Fibroblast of lung (primary cell): ENCODE measurements around the gene ID2. TPM values are rescaled to one million over a fixed set of nuclear protein-coding genes. Genes with fewer than 3 reads are reported as not detected.

Source experiments
- DNase-seq, 2 donors: peaks; one replicate each; pipeline versions ENCODE4 v3.0.0 to v3.0.0-alpha.2; 2010; ENCODE audit warnings: low read depth in 2 of 2
- H2AFZ ChIP-seq: 2 replicates; pipeline ENCODE4 v1.5.1; 2012; ENCODE audit warnings: low read length, control low read depth, inconsistent platforms
- H3K27ac ChIP-seq: 2 replicates; pipeline ENCODE4 v1.5.1; 2011; ENCODE audit warnings: low read length, control low read depth; ENCODE audit not compliant: insufficient read depth
- H3K27me3 ChIP-seq: 2 replicates; pipeline ENCODE4 v1.5.1; 2011; ENCODE audit warnings: mild to moderate bottlenecking, low read length; ENCODE audit not compliant: control insufficient read depth, insufficient read depth
- H3K36me3 ChIP-seq: 2 replicates; pipeline ENCODE4 v1.5.1; 2011; ENCODE audit warnings: low read length; ENCODE audit not compliant: control insufficient read depth, insufficient read depth
- H3K4me1 ChIP-seq: 2 replicates; pipeline ENCODE4 v1.5.1; 2011; ENCODE audit warnings: low read length; ENCODE audit not compliant: control insufficient read depth, insufficient read depth; ENCODE audit errors: extremely low read depth
- H3K4me2 ChIP-seq: 2 replicates; pipeline ENCODE4 v1.5.1; 2011; ENCODE audit warnings: low read length, control low read depth; ENCODE audit not compliant: insufficient read depth; ENCODE audit errors: extremely low read depth
- H3K4me3 ChIP-seq, 4 experiments: fragments of 200-600 bp in 1 of 4; sonication (generic) in 1 of 4; replicated peaks in 1 of 4; 2 replicates each; pipeline ENCODE4 v1.5.1; 2011 to 2016; ENCODE audit warnings: low read length in 4 of 4, low read depth in 3 of 4, mild to moderate bottlenecking in 3 of 4, control low read depth in 2 of 4, inconsistent platforms in 1 of 4, mixed read lengths in 1 of 4; ENCODE audit not compliant: insufficient read depth in 1 of 4; ENCODE audit errors: control extremely low read depth in 1 of 4
- H3K79me2 ChIP-seq: 2 replicates; pipeline ENCODE4 v1.5.1; 2012; ENCODE audit warnings: mild to moderate bottlenecking, low read length, inconsistent platforms; ENCODE audit not compliant: control insufficient read depth, insufficient read depth
- H3K9ac ChIP-seq: 2 replicates; pipeline ENCODE4 v1.5.1; 2011; ENCODE audit warnings: mild to moderate bottlenecking, low read length, control low read depth; ENCODE audit not compliant: insufficient read depth
- H3K9me3 ChIP-seq: 2 replicates; pipeline ENCODE4 v1.5.1; 2012; ENCODE audit warnings: low read depth, low read length; ENCODE audit not compliant: control insufficient read depth, insufficient read depth
- H4K20me1 ChIP-seq: 2 replicates; pipeline ENCODE4 v1.5.1; 2011; ENCODE audit warnings: low read length; ENCODE audit not compliant: control insufficient read depth, insufficient read depth; ENCODE audit errors: extremely low read depth
- EZH2 ChIP-seq: IDR thresholded peaks from 2 replicates; pipeline ENCODE4 v1.5.1; 2012; ENCODE audit warnings: low read length, control low read depth, mild to moderate bottlenecking; ENCODE audit errors: missing control alignments
- polyA plus RNA-seq, 2 donors: library from polyadenylated mRNA; depleted of rRNA in 1 of 2; stranded (reverse) in 1 of 2; unstranded in 1 of 2; fragments of >200 nt; gene quantifications; 2 replicates each; pipeline ENCODE4 v1.2.1, GENCODE V29; 2011 to 2012; ENCODE audit warnings: missing spikeins in 1 of 2
- total RNA-seq: library from RNA; depleted of rRNA; stranded (reverse); fragments of >200 nt; gene quantifications from 2 replicates; pipeline ENCODE4 v1.2.1, GENCODE V29; 2014
- TF ChIP-seq, protein P1 (sequence below), 2 donors: IDR thresholded peaks in 1 of 2; conservative IDR thresholded peaks in 1 of 2; 1 replicate in 1 of 2; 2 replicates in 1 of 2; pipeline ENCODE4 v1.5.1; 2011 to 2012; ENCODE audit warnings: low read length in 2 of 2, control low read depth in 1 of 2, inconsistent platforms in 1 of 2, low read depth in 1 of 2, mild to moderate bottlenecking in 1 of 2

ID2 gene
- total and polyA plus RNA-seq, 2 donors (not counting 1 experiment from before 2014, with no cell fraction given), result 23.1 to 66.6 TPM

DNA sequence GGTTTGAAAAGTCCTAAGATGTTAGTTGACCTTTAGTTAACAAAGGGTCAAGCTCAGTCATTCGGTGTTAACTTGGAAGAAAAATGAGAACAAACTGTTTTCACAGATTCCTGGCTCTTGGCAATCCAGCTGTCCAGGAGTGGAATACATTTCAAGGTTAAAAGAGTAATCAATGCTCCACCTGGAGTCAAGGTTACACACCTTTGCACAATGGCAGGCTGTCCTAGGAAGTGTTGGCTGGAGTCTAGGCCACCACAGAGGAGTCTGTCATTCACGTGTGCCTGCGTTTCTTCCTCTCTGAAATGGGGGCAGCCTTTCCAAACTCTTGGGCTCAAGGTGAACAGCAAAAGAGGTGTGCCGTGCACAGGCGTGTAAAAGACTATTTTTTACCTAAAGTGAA lies 6.3 kb upstream of the ID2 start:
- Histone ChIP-seq H3K4me1 (peaks cover 21% of the 10 kb centered on the region), H4K20me1 (no peaks in the 10 kb centered on the region), H3K9ac (no peak overlapping the region), H3K79me2 (no peaks in the 10 kb centered on the region), H3K9me3 (no peaks in the 10 kb centered on the region), H3K4me2 (no peak overlapping the region), H3K27ac (no peak overlapping the region), H3K36me3 (no peaks in the 10 kb centered on the region), H3K27me3 (no peaks in the 10 kb centered on the region), H2AFZ (no peak overlapping the region), H3K4me3 (no peak overlapping the region)
- TF ChIP-seq, protein P1, sequence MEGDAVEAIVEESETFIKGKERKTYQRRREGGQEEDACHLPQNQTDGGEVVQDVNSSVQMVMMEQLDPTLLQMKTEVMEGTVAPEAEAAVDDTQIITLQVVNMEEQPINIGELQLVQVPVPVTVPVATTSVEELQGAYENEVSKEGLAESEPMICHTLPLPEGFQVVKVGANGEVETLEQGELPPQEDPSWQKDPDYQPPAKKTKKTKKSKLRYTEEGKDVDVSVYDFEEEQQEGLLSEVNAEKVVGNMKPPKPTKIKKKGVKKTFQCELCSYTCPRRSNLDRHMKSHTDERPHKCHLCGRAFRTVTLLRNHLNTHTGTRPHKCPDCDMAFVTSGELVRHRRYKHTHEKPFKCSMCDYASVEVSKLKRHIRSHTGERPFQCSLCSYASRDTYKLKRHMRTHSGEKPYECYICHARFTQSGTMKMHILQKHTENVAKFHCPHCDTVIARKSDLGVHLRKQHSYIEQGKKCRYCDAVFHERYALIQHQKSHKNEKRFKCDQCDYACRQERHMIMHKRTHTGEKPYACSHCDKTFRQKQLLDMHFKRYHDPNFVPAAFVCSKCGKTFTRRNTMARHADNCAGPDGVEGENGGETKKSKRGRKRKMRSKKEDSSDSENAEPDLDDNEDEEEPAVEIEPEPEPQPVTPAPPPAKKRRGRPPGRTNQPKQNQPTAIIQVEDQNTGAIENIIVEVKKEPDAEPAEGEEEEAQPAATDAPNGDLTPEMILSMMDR (conservative IDR thresholded peaks at IDR 0.05 in 1 of 2, IDR thresholded peaks at IDR 0.05 in 1 of 2; ENCODE audit: low read depth in 1 of 2, low read length in 2 of 2), result no peak
- TF ChIP-seq EZH2, result no peak
- no peak for DNase-seq

- no peaks in the 10 kb centered on the region for H3K79me2 ChIP-seq
- H3K4me1 ChIP-seq, result peaks cover 21% of the 10 kb centered on the region
- no peaks in the 10 kb centered on the region for H3K36me3 ChIP-seq
- H3K4me2 ChIP-seq, result peak overlapping the region; percentile 86
- DNase-seq, result peak; percentile 86 to 87
- H3K27me3 ChIP-seq, result no peaks in the 10 kb centered on the region
- H4K20me1 ChIP-seq, result no peaks in the 10 kb centered on the region
- peak overlapping the region; percentile 18 to 57 (median 34) for H3K4me3 ChIP-seq
- peak overlapping the region; percentile 76 for H3K9ac ChIP-seq
- TF ChIP-seq, protein P1 (conservative IDR thresholded peaks at IDR 0.05 in 1 of 2, IDR thresholded peaks at IDR 0.05 in 1 of 2; ENCODE audit: low read depth in 1 of 2, low read length in 2 of 2), result no peak
- no peak for TF ChIP-seq EZH2
- no peaks in the 10 kb centered on the region for H3K9me3 ChIP-seq
- H3K27ac ChIP-seq, result peak overlapping the region; percentile 79
- H2AFZ ChIP-seq, result peak overlapping the region; percentile 55
These were observed 5.5 kb upstream of the ID2 start for GRCh38 chr2:8676191-8676920.

DNA sequence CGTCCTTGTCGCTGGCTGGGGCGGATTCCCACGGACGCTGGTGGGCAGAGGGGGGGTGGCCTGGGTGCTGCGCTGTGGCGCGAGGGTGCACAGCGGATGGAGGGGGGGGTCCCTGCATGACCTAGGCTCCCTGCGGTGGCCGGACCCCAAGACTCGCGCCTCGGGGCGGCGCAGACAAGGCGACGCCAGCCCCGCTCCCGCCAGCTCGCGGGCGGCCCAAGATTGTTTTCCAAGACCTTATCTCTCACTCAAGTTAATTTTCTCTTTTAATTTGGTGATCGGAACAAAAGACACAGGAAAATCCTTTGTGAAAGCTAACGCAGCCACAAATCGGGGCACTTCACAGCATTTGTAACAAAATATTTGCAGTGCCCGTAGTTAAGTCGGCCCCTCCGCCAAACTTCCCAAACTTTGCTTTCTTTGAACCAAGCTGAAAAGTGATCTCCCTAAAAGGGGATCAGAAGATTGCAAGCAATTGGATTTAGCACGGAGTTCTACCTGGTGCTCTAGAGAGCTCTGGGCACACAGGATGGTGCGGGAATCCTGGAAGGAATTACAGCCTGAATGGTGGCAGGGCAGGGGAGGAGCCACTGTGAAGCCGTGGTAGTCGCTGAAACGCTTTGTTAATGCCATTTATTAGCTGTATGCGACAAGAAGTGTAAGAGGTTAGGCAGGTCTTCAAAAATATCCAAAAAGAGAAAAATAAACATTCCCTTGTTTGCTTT lies 4.8 kb upstream of the ID2 start:
- Histone ChIP-seq H3K9ac (peak overlapping the region; percentile 76), H3K4me3 (peak overlapping the region; percentile 18 to 57 (median 48)), H3K79me2 (peaks cover 1% of the 10 kb centered on the region), H3K27me3 (no peaks in the 10 kb centered on the region), H2AFZ (no peak overlapping the region), H4K20me1 (no peaks in the 10 kb centered on the region), H3K4me1 (peaks cover 21% of the 10 kb centered on the region), H3K36me3 (no peaks in the 10 kb centered on the region), H3K27ac (peak overlapping the region; percentile 79), H3K4me2 (peak overlapping the region; percentile 86), H3K9me3 (no peaks in the 10 kb centered on the region)
- peak in 1 of 2 donors; percentile 24 for DNase-seq
- no peak for TF ChIP-seq EZH2
- TF ChIP-seq, protein P1 (conservative IDR thresholded peaks at IDR 0.05 in 1 of 2, IDR thresholded peaks at IDR 0.05 in 1 of 2; ENCODE audit: low read depth in 1 of 2, low read length in 2 of 2), result no peak
